Esophagus muscularis mucosa (tissue), 3 donors: Measurements from ENCODE around the gene KIFAP3.

Source experiments
- CTCF ChIP-seq, 3 experiments: fragments of 200-600 bp in 2 of 3; fragments of 450-650 bp in 1 of 3; sonication (generic) in 2 of 3; IDR thresholded peaks; one replicate each; pipeline ENCODE4 v1.5.1; 2017 to 2019; ENCODE audit warnings: antibody characterized with exemption in 3 of 3, mild to moderate bottlenecking in 2 of 3, moderate library complexity in 1 of 3
- POLR2A ChIP-seq: fragments of 450-650 bp; IDR thresholded peaks from one replicate; pipeline ENCODE4 v1.6.1; 2017; ENCODE audit warnings: antibody characterized with exemption, moderate library complexity, mild to moderate bottlenecking, low read depth
- POLR2AphosphoS5 ChIP-seq, 2 donors: sonication (generic); formaldehyde crosslinking; IDR thresholded peaks; one replicate each; pipeline ENCODE4 v1.6.1; 2017; ENCODE audit warnings: antibody characterized with exemption in 2 of 2

- TF ChIP-seq POLR2A (no peak), POLR2AphosphoS5 (IDR thresholded peaks at IDR 0.05) (no peak), CTCF (IDR thresholded peaks at IDR 0.05) (no peak)
These were observed 155.6 kb downstream of the KIFAP3 start for GRCh38 chr1:169918927-169919326.
